Pancreas (tissue), 10 donors: Measurements from ENCODE around the gene GPHA2. TPM values are rescaled to one million over a fixed set of nuclear protein-coding genes. Genes with fewer than 3 reads are reported as not detected.
"Not testable (repeated sequence)": the region's sequence is repeated elsewhere in the genome, so short reads cannot be mapped to it uniquely, and the experiment has no call there.

ENCODE experiments used
- ATAC-seq, 4 donors: fragments of 200-7000 bp; cut with Tn5 transposase; one replicate each; pipeline versions ENCODE4 v1.8.0 to v1.9.1; 2020; ENCODE audit warnings: mild to moderate bottlenecking in 4 of 4, moderate library complexity in 4 of 4
- DNase-seq, 6 donors: peaks; one replicate each; pipeline ENCODE4 v3.0.0-alpha.2; 2020
- FAIRE-seq: peaks from 2 replicates; lab custom pipeline; 2012; peaks lifted over from hg19 to GRCh38; lab: Jason Lieb, UNC
- H3K27ac ChIP-seq, 4 donors: fragments of 200-600 bp; sonication (generic); 1 replicate in 3 of 4; 2 replicates in 1 of 4; pipeline versions ENCODE4 v1.5.0 to v1.8.0; 2020
- H3K27me3 ChIP-seq, 4 donors: fragments of 200-600 bp; one replicate each; pipeline ENCODE4 v1.8.0; 2021
- H3K36me3 ChIP-seq, 3 donors: fragments of 200-600 bp; sonication (generic) in 1 of 3; one replicate each; pipeline versions ENCODE4 v1.5.0 to v1.8.0; 2020 to 2021
- H3K4me1 ChIP-seq, 3 donors: fragments of 200-600 bp; one replicate each; pipeline ENCODE4 v1.8.0; 2021
- H3K4me3 ChIP-seq, 4 donors: fragments of 200-600 bp; sonication (generic) in 2 of 4; one replicate each; pipeline versions ENCODE4 v1.5.0 to v1.8.0; 2020 to 2021
- H3K9me3 ChIP-seq, 4 donors: fragments of 200-600 bp; one replicate each; pipeline ENCODE4 v1.8.0; 2021
- CTCF ChIP-seq, 4 donors: fragments of 200-600 bp; sonication (generic) in 3 of 4; IDR thresholded peaks; one replicate each; pipeline versions ENCODE4 v1.5.0 to v1.8.0; 2021; ENCODE audit warnings: antibody characterized with exemption in 4 of 4
- WGBS, 2 donors: extraction: QIAGEN DNeasy Blood & Tissue Kit; methylation state at CpG; one replicate each; pipeline ENCODE4 v1.1.7; 2013; 5-methylcytosine and 5-hydroxymethylcytosine counted together
- intact Hi-C, 3 donors: fragments of 100-400 bp; cut with DNase I; formaldehyde crosslinking; loops; one replicate each; pipeline versions ENCODE4 v1.11.1 to v1.14.2; 2022
- polyA plus RNA-seq, 2 donors: library from polyadenylated mRNA; stranded (reverse); fragments of 200-250 nt; gene quantifications; one replicate each; pipeline ENCODE4 v1.2.3, GENCODE V29; 2013
- total RNA-seq, 6 donors: library from RNA; stranded (reverse); fragmentation: NEBNext Ultra II Directional in 4 of 6; extraction: Animal tissue kit (Norgen Biotek cat#: 25700) in 4 of 6; gene quantifications; one replicate each; pipeline versions ENCODE4 v1.2.1 to v1.2.4, GENCODE V29; 2021 to 2023
- donor health status: healthy with polysubstance abuse.
- donor health status: DM: no; HTN: no; CAD: no; lungs with moderate emphysema.
- donor health status: DM: no; HTN: no; CAD: no.
- donor health status: control.
- donor health status: control.
- donor health status: Bipolar disorder and iron deficiency.
- donor health status: DM: yes; HTN: yes; CAD: no.
- donor health status: DM: no; HTN: no; CAD: no.
- donor health status: DM: no; HTN: no; CAD: no.
- donor health status: DM: yes; HTN: yes; CAD: no.

GPHA2 gene
- total RNA-seq, result 10 to 100 TPM in 5 of 6 donors, 1 to 10 TPM in 1; 9.5 to 16.3 (median 14.2) TPM
- 1 to 10 TPM; 4.2 to 5.1 TPM for polyA plus RNA-seq

- peak in 5 of 6 donors; percentile 50 to 67 (median 59) for DNase-seq
- ATAC-seq, result peak; percentile 49 to 74 (median 72)
These were observed at the start of gene GPHA2 for GRCh38 chr11:64935359-64936081. Gene GPHA2 (minus strand): TSS chr11:64935893. CDS start chr11:64935460, 433 bp downstream.

GRCh38 chr11:64983339-64983738 is 47.6 kb upstream of the GPHA2 start:
- ATAC-seq, H3K27ac ChIP-seq, H3K4me1 ChIP-seq, DNase-seq, H3K27me3 ChIP-seq, FAIRE-seq, H3K36me3 ChIP-seq, H3K4me3 ChIP-seq, intact Hi-C loops, H3K9me3 ChIP-seq: not testable (repeated sequence)
- 76 to 83% methylated on average over 5 of the region's 5 CpGs for WGBS, 2 donors

More at GRCh38 chr11:64935359-64936081, at the start of gene GPHA2:
- Histone ChIP-seq H3K27ac (peak within 1 kb of the TSS; percentile 10 to 39 (median 30)), H3K9me3 (no peaks in the 10 kb centered on the region), H3K27me3 (no peaks in the 10 kb centered on the region), H3K4me3 (no peak within 1 kb of the TSS), H3K4me1 (peaks cover 0 to 17% (median 4%) of the 10 kb centered on the region in 3 donors), H3K36me3 (peaks cover 2 to 11% (median 2%) of the 10 kb centered on the region in 3 donors)
- intact Hi-C loops, result no loop called here
- no peak for FAIRE-seq
- 36 to 42% methylated on average over 14 of the region's 14 CpGs for WGBS, 2 donors
- TF ChIP-seq CTCF (IDR thresholded peaks at IDR 0.05), result no peak

GRCh38 chr11:64976651-64977050 is 41.0 kb upstream of the GPHA2 start:
- intact Hi-C loops, result no loop called here
- no peak for FAIRE-seq
- WGBS, 2 donors, result 58 to 74% methylated on average over 2 of the region's 2 CpGs

GRCh38 chr11:64974124-64974523 is 38.4 kb upstream of the GPHA2 start:
- WGBS, 2 donors, result 73 to 80% methylated on average over 5 of the region's 5 CpGs
- H3K36me3 ChIP-seq, result no peaks in the 10 kb centered on the region
- ATAC-seq, result no peak
- H3K4me1 ChIP-seq, result no peaks in the 10 kb centered on the region
- DNase-seq, result no peak
- H3K27me3 ChIP-seq, result no peaks in the 10 kb centered on the region
- H3K4me3 ChIP-seq, result no peak overlapping the region
- H3K9me3 ChIP-seq, result no peaks in the 10 kb centered on the region
- no peak for TF ChIP-seq CTCF (IDR thresholded peaks at IDR 0.05)
- intact Hi-C loops, result no loop called here
- no peak overlapping the region for H3K27ac ChIP-seq
- no peak for FAIRE-seq

More at GRCh38 chr11:64976651-64977050, 41.0 kb upstream of the GPHA2 start:
- no peak overlapping the region for H3K27ac ChIP-seq
- no peak for TF ChIP-seq CTCF (IDR thresholded peaks at IDR 0.05)
- H3K36me3 ChIP-seq, result no peaks in the 10 kb centered on the region
- no peaks in the 10 kb centered on the region for H3K4me1 ChIP-seq
- H3K9me3 ChIP-seq, result no peaks in the 10 kb centered on the region
- ATAC-seq, result no peak
- DNase-seq, result no peak
- H3K4me3 ChIP-seq, result no peak overlapping the region
- H3K27me3 ChIP-seq, result no peaks in the 10 kb centered on the region

GRCh38 chr11:64971421-64972233 is 35.9 kb upstream of the GPHA2 start, which contains the start of gene MAJIN:
Gene MAJIN (minus strand): TSS chr11:64972108. CDS start chr11:64959405, 12,703 bp downstream.
- no peaks in the 10 kb centered on the region for H3K9me3 ChIP-seq
- 12 to 16% methylated on average over 60 to 69 of the region's 69 CpGs for WGBS, 2 donors
- no peak within 1 kb of the TSS for H3K27ac ChIP-seq
- FAIRE-seq (no peak), ATAC-seq (peak; percentile 91 to 96 (median 93)), DNase-seq (peak; percentile 81 to 100 (median 94))
- no peaks in the 10 kb centered on the region for H3K4me1 ChIP-seq
- intact Hi-C loops, result no loop called here
- no peaks in the 10 kb centered on the region for H3K36me3 ChIP-seq
- H3K27me3 ChIP-seq, result no peaks in the 10 kb centered on the region
- no peak for TF ChIP-seq CTCF (IDR thresholded peaks at IDR 0.05)
- peak within 1 kb of the TSS; percentile 15 to 49 (median 24) for H3K4me3 ChIP-seq
